OCI-M1 (cell line): ENCODE measurements around the gene CRACR2B.
A peak's percentile ranks its signal among the peaks of the same experiment; 100 is the strongest.

Experiments used
- DNase-seq: peaks from one replicate; lab custom pipeline; 2025; lab: John Stamatoyannopoulos, UW

CRACR2B gene

DNA sequence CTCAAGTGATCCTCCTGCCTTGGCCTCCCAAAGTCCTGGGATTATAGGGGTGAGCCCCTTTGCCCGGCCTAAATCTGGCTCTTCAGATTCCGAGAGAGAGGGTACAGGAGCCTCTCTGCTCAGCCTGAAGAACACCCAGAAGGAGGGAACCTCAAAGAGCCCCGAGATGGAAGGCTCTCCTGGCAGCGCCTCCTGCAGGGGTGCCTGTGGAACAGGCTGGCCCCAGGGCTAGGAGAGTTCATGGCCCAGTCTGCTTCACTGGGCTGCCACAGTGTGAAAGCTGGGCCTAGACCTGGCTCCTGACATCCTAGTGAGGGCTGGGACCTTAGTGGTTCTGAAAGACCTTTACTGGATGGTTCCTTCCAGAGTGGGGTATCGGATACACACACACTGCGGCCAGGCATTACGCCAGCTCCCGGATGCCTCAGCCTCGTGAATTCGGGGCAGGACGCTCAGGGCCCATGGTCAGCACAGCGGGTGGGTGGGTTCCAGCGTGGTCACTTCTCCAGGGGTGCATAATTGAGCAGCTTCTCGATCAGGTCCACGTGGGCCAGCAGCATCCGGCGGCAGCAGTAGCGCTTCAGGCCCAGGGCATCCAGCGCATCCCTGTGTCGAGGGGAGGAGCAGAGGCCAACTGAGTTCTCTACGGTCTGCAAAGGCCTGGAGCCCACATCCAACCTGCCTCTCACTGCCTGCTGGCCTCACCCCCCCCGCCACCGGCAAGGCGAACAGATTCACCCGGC lies 12.3 kb downstream of the CRACR2B start:
- no peak for DNase-seq

DNA sequence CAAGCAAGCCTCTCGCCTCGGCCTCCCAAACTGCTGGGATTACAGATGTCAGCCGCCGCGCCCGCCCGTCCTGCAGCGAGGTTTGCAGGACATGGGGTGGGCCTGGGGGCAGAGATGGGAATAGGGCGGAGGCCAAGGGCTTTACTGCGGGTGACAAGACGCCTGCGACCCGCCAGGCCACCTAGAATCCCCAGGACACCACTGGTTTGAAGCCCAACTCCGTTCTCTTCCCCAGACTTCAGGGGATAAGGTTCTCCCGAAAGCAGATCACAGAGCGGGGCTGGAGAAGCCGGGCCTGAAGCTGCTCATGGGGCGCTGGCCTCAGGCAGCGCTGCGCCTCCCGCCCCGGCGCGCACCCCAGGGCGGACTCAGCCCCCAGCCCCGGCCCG lies 14.3 kb downstream of the CRACR2B start:
- DNase-seq = peak; percentile 61

DNA sequence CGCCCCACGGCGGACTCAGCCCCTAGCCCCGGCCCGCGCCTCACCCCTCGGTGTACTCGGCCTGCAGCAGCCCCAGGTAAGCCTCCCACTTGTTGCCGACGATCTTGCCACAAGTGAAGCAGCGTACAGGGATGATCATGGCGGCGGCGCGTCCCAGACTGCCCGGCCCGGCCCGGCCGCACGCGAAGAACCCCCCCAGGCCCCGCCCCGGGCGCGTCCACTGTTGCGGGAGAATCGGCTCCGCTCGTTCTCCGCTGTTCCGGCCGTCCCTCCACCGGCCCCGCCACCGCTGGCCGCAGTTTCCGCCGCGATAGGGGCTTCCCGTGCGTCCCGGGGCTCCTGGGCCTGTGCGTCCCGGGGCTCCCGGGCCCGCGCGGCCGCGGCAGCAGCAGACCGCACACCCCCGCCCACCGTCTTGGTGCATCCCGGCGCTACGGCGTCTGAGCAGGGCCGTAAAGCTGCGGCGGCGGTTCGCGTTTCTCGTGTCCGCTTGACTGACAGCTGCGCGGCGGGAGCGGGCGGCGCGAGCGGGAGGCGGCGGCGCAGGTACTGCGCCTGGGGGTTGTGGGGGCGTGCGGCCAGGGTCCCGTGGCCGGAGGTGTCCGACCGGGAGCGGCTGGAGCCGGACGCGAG lies 14.8 kb downstream of the CRACR2B start, which contains the start of the genes POLR2L and TSPAN4:
TSS of gene POLR2L (minus strand) at position 160 of the 633 bp plus-strand sequence. CDS start at position 139, 21 bp downstream.
TSS of gene TSPAN4 (plus strand) at position 483 of the 633 bp plus-strand sequence. CDS start 7,453 bp downstream, outside the sequence.
- peak; percentile 92 for DNase-seq

DNA sequence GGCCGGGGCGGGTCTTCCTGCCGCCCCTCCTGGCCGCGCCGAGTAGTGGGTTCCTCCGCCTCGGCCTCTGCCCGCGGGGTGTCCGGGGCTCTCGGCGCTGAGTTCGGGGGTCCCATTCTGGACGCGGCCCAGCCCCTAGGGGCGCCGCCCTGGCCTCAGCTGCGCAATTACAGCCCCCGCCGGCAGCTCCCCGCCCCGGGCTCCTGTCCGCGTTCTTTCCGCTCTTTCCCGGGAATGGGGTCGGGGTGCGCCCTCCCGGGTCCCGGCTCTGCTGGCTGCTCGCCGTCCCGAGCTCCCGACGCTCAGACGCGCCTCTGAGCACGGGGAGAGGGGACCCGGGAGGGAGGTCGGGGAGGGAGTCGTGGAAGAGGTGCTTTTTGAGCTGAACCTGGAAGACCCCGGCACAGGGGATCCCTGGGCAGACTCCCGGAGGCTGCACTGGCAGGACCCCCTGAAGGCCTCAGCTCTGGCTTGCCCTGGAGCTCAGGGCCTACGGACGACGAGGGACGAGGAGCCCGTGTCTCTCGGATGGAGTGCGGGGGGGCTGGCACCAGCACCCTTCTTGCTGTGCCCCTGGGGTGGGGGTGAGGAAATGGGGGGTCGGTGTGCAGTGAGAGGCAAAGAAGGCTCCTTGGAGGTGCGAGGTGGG lies 15.5 kb downstream of the CRACR2B start:
- peak; percentile 55 for DNase-seq

DNA sequence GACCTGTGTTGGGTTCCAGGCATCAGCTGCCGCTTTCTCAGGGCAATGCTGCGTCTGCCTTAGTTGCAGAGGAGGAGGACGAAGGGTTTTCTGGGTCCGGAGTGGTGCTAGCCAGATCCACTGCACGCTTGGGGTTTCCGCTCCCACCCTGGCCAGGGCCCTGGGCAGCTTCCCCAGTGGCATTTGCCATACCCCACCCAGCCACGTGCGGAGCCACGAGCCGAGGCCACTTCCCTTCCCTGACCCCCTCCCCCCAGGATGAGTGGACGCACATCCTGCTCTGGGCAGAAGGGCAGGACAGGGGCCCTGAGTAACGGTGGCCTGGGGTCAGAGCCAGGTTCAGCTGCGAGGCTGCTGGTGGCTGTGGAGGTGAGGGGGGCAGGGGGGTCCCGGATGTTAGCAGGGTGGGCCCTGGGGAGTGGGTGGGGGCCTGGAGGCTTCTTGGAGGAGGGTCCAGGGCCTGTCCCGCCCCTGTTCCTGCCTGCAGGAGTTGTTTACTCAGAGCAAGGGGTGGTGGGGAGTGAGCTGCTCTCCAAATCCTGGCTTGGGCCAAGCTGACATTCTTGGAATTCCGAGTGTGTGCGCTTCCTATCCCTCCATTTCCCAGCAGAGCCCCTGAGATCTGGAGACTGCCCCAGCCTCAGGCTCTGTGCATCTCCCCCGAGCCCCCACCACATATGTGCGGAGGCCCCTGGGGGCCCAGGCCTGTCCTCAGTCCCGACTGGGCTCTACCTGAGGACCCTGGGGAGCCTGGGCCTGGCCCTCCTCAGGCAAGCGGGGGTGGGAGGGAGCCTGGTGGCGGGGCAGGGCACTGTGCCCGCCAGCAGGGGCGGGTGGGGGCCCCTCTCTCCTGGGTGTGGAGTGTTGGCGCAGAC lies 16.3 kb downstream of the CRACR2B start:
- peak; percentile 77 for DNase-seq

DNA sequence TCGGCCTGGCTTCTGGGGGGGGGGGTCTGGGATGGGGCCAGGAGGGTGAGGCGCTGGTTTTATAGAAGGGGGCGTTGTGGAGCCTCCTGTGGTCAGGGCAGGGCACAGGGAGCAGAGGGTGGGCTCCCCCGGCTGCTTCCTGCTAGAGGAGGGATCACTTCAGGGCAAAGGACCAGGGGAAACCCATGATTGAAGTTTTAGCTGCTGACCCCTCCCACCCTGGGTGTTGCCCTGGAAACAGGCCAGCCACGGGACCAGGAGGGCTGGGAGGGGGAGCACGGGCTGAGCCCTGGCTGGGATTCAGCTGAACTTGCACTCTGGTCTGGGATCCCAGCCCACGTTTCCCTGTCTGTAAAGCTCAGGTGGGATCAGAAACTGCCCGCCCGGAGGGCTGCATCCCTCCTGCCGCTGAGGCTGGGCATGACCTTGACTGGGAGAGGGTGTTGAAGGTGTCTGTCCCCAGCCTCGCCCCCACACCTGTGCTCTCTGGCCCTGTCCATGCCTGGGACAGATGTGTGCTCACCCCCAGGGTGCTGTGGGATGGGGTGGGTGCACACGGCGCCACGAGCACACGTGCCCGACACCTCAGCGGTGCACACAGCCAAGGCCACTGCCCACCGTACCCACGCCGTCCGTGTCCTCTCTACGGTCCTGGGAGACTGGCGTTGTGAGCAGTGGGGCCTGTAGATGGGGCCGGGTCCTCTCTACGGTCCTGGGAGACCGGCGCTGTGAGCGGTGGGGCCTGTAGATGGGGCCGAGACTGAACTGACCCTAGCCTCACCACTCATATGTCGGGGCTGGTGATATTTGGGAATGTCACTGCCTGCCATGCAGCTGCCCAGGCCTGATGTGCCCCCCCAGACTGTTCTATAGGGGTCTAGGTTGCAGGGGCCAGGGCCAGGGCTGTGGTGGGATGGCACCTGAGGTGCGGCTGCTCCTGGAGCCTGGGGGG lies 17.2 kb downstream of the CRACR2B start:
- DNase-seq = peak; percentile 92

DNA sequence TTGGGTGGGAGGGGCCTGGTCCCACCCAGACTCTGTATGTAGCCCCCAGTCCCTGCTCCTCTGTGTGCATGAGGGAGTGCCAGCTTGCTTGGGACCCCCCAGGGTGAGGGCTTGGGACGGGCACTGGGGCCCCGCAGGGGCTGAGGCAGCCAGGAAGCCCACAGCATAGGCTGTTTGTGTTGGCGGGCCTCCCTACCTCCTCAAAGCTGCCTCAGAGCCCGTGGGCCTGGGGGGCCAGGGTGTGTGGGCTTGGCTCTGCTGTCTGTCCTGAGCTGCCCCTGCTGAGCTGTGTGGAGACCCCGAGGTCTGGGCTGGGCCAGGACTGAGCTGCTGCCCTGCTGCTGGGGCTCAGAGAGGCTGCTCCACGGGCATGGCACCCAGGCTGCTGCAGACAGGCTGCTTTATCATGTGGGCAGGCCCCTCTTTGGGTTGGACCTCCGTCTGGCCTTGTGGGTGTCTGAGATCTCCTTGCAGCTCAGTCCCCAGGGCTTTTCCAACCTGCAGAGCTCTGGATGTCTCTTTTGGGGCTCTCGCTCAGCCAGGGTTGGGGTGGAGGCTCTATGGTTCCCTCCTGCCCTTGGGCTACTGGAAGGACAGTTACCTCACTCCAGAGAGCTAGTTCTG lies 18.3 kb downstream of the CRACR2B start:
- DNase-seq = no peak

DNA sequence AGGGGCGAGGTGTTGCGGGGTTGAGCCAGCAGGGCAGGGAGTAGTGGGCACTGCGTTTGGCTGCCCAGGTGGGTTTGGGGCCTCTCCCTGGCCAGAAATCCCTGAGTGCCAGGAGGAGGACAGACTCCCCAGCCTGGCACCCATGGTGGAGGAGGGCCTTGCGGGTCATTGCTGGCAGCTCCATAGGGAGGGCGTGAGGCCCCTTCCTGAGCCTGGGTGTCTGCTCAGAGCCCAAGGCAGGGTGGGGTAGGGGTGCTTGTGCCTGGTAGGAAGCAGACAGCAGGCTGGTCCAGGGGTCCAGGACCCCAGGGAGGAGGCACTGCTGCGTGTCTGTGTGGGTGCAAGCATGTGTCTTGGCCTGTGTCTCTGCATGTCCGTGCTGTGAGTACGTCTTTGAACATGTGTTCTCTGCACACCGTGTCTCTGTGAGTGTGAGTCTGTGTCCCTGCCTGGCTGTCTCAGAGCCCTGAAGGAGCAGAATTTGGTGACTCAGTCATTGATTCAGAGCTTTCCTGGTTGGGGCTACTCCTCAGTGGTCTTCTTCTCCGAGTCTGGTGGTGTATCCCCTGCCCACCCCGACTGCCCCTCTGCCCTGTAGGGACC lies 18.9 kb downstream of the CRACR2B start:
- no peak for DNase-seq

DNA sequence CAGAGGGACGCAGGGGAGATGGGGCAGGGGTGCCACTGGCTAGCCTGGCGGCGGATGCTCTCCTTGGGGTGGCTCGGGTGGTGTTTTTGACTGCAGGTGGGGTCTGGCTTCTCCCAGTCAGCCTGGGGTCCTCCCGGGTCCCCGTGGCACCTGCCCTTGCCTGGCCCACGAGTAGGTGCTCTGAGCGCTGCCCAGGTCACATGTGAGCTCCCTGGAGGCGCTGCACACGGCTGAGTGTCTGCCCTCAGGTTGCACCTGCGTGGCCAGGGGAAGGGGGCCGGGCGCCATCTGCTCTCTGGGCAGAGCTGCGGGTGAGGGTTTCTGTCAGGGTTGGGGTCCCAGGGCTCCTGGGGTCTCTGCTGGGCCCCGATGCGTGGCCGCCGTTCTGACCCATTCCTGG lies 20.2 kb downstream of the CRACR2B start:
- DNase-seq = no peak

DNA sequence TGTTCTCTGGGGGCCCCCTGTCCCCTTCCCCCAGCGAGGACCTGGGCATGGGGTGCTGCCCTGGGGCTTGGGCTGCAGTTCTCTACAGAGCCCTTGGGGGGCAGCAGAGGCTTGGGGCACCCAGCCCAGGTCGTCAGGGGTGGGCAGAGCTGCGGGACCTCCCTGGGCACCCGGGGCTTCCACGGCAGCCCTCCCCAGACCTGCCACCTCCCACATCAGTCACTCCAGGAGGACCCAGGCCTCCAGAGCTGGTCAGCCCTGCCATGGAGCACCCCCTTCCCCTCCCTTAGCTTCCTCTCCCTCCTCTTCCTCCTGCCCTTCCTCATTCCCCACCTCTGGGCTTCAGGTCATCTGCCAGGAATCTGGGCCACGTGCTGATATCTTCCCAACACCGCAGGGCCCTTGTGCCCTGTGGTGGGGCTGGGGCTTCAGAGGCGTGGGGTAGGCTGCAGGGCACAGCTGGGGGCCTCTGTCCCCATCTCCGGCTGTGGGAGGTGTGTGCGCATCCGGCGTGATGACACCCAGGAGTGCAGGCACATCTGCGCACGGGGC lies 20.7 kb downstream of the CRACR2B start:
- peak; percentile 47 for DNase-seq

DNA sequence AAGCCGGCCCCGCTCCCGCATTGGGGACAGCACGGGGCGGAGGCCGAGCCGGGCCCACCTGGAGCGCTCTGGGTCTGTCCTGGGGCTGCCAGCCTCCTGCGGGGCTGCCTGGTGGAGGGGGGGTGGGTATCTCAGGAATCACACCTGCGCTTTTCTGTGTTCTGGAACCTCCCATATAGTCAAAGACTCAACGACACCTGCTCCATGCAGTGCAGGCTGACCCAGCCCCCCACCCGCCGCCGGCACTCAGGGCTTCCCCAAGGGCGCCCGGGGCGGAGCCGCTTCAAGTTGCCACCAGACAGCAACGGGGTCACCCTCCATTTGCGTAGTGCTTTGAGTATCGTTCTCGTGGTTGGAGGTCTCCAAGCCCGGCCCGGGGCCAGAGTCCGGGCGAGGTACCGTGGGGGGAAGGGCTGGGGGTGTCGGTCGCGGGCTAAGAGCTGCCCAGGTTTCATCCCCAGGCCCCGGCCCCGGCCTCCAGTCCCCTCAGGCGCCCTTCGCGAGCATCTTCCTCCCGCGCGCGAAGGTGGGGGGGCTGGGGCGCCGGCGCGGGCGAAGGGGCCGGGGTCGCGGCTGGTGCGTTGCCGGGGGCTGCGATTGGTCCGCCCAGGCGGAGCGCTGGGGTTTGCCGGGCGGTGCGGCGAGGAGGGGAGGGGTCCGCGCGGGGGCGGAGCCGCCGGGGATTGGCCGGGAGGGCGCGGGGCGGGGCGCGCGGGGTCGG lies 21.5 kb downstream of the CRACR2B start:
- no peak for DNase-seq

DNA sequence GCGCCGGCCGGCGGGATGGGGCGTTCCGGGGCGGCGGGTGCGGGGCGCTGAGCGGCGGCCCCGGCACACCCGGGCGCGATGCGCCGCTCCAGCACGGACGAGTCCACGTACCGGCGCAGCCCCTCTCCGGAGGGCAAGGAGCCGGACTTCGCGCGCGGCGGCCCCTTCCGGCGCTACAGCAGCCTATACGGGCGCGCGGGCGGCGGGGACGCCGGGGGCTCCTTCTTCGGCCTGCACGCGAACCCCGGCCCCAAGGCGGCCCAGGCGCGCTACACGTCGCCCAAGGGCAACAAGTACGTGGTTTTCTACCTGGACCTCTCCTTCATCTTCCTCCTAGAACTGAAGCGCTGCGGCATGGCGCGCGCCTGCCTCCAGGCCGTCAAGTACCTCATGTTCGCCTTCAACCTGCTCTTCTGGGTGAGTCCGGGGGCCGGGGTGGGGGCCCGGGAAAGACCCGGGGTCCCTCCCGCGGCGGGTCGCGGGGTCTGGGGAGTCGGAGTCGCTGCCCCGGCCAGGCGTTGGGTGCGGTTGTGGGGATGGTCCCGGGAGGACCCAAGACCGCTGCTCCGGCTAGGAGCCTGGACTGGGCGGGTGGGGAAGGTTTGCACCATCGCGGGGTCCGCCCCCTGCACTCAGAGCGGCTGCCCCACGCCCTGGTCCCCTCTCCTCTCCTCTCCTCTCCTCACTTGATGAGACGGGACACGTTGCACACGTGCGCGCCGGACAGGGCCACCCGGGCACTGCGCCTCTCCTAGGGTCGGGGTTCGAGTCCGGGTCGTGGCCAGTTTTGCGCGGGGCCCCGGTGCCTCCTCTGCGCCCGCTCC lies 22.4 kb downstream of the CRACR2B start:
- DNase-seq = no peak

DNA sequence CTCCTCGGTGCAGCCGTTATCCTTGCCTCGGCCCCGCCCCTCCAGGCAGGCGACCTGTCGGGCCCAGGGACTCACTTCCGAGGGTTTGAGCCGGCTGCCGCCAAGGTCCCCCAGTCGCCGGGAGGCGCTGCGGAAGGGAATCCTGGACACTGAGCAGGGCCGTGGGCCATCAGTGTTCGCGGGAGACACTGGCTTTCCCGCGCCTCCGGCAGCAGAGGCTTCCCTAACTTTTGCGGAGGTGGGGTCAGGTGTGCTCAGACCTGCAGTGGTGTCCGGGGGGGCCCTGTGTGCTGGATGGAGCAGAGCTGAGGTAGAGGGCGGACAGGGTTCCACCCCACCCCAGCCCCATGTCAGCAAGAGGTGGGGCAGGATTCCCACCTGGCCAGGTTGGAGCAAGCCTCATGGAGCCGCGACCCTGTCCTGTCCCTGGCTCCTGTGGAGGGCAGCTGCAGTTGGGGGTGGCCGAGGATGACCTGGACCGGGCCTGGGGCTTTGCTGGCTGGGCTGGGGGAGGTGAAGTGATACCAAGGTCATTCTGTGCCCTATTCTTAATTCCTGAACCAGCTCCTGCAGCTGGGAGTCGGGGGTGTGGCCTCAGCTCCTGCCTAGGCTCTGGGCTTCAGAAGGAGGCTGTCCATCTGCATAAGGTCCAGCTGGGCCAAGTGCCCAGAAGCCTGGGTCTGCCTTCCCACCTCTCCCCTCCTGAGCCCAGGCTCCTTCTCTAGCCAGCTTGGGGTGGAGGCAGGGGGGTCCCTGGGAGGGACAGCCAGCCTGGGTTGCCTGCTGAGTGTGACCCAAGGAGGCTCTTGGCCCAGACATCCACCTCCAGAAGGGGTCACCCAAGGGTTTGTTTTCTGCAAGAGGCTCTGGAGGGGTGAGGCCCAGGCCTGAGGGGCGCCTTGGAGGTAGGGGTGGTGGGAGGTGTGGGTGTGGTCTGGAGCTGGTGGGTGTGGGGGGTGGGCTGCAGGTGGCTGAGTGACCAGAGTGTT lies 23.4 kb downstream of the CRACR2B start:
- DNase-seq = peak; percentile 15

DNA sequence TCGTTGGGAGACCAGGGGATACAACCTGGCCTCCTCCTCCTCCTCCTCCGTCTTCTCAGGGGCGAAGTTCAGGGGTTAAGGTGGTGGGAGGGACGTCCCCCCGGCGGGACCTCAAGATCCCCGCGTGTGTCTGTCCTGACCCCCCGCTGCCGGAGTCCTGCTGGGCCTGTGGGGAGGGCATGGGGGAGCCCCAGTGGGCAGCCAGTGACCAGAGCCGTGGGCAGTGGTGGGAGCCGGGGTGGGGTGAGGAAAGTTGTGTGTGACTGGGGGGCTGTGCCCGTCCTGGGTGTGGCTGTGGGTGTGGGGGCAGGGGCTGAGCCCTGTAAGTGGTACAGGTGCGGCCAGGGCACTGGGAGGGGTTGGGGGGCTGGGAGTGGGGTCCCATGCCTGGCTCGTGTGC lies 25.0 kb downstream of the CRACR2B start:
- no peak for DNase-seq

DNA sequence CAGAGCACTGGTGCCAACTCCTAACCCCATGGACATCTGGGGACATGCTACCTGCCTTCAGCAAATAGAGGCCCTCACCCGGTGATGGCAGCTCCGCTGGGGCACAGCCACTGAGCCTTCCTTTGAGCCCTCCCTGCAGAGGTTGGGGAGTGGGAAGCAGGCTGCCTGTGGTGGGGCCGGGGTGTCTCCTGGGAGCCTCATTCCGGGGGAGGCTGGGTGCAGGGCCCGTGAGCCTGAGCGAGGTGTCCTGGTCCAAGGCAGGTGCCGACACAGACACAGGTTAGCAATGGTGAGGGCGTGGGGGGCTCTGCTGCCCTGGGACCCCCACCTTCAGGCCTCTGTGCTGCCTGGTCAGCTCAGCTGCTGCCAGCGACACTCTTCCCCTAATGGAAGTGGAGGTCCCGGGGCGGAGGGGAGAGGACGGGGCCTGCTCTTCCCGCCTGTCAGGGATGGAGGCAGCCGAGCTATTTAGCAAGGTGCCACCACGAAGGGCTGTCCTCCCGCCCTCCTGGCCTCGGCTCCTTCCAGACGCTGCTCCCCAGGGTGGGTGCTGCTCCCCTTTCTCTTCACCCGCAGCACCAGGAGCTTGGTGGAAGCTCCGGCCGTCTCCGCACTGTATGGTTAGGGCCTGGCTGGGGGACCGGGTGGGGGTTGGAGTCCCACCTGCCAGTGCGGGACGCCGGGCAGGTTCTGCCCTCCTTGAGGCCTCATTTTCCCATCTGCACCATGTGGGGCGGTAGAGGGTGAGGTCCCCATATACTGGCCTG lies 26.1 kb downstream of the CRACR2B start:
- no peak for DNase-seq
